Activated CD4-positive, alpha-beta T cell treated with anti-CD3 and anti-CD28 coated beads, Interleukin-2, amount 10 ng/mL, durations not matched to agents 24 days and 14 days (primary cell): ENCODE data around the gene PPP6R2. TPM values are rescaled to one million over a fixed set of nuclear protein-coding genes. Genes with fewer than 3 reads are reported as not detected.
"Not testable (repeated sequence)": the region's sequence is repeated elsewhere in the genome, so short reads cannot be mapped to it uniquely, and the experiment has no call there.

Experiments
- DNase-seq: peaks from one replicate; pipeline ENCODE4 v3.0.0; 2022
- H3K27ac Mint-ChIP-seq: one replicate; pipeline ENCODE4 v1.8.0; 2022; ENCODE audit warnings: mild to moderate bottlenecking, mixed read lengths
- H3K27me3 Mint-ChIP-seq: one replicate; pipeline ENCODE4 v1.8.0; 2022; ENCODE audit warnings: mixed read lengths
- H3K36me3 Mint-ChIP-seq: one replicate; pipeline ENCODE4 v1.8.0; 2022; ENCODE audit warnings: low read depth, mild to moderate bottlenecking, mixed read lengths
- H3K4me1 Mint-ChIP-seq: one replicate; pipeline ENCODE4 v1.8.0; 2021; ENCODE audit warnings: mixed read lengths
- H3K4me3 Mint-ChIP-seq: one replicate; pipeline ENCODE4 v1.8.0; 2022; ENCODE audit warnings: mild to moderate bottlenecking, moderate library complexity, mixed read lengths
- H3K9me3 Mint-ChIP-seq: one replicate; pipeline ENCODE4 v1.8.0; 2021; ENCODE audit warnings: mixed read lengths
- intact Hi-C: fragments of 100-400 bp; cut with micrococcal nuclease; formaldehyde crosslinking; loops from one replicate; pipeline ENCODE4 v1.15.1; 2023
- total RNA-seq: library from RNA; stranded (reverse); gene quantifications from 2 replicates; pipeline ENCODE4 v1.2.3, GENCODE V29; 2022

Gene PPP6R2
- total RNA-seq, 1 donor from 2014 or later = 44.0 TPM

GRCh38 chr22:50318356-50318697 lies 24.8 kb upstream of the PPP6R2 start:
- H3K4me3 Mint-ChIP-seq = no peak overlapping the region
- no peaks in the 10 kb centered on the region for H3K9me3 Mint-ChIP-seq
- intact Hi-C loops = no loop called here
- no peak for DNase-seq
- H3K27me3 Mint-ChIP-seq = no peaks in the 10 kb centered on the region
- H3K4me1 Mint-ChIP-seq = peaks cover 8% of the 10 kb centered on the region
- no peaks in the 10 kb centered on the region for H3K36me3 Mint-ChIP-seq
- H3K27ac Mint-ChIP-seq = no peak overlapping the region

GRCh38 chr22:50318698-50319411 lies 24.3 kb upstream of the PPP6R2 start:
- no peaks in the 10 kb centered on the region for H3K36me3 Mint-ChIP-seq

DNA sequence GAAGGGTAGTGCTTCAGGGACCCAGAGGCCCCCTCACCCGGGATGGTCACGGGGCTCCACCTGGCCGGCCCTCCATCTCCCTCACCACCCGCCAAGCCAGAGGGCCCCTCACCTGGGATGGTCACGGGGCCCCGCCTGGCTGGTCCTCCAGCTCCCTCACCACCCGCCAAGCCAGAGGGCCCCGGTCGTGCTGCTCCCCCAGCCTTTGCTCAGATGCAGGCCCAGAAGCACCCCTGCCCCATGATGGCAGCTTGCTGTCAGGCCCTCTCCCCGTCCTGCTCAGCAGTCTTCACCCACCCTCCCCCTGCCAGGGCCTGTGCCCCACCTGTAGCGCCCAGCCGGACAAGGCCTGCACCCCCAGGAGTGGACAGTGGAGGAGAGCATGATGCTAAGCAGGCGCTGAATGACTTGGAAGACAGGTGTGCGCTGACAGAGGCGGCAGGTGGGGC lies 23.6 kb upstream of the PPP6R2 start:
- no peaks in the 10 kb centered on the region for H3K36me3 Mint-ChIP-seq
- H3K4me3 Mint-ChIP-seq = no peak overlapping the region
- H3K27ac Mint-ChIP-seq = no peak overlapping the region
- peaks cover 4% of the 10 kb centered on the region for H3K4me1 Mint-ChIP-seq
- intact Hi-C loops = no loop called here
- H3K27me3 Mint-ChIP-seq = peaks cover 3% of the 10 kb centered on the region
- DNase-seq = no peak
- no peaks in the 10 kb centered on the region for H3K9me3 Mint-ChIP-seq

More at GRCh38 chr22:50318698-50319411, 24.3 kb upstream of the PPP6R2 start:
- Mint-ChIP-seq H3K9me3 (no peaks in the 10 kb centered on the region), H3K27me3 (no peaks in the 10 kb centered on the region), H3K27ac (peak overlapping the region; percentile 15), H3K4me3 (no peak overlapping the region), H3K4me1 (peaks cover 8% of the 10 kb centered on the region)
- no peak for DNase-seq
- intact Hi-C loops = no loop called here

DNA sequence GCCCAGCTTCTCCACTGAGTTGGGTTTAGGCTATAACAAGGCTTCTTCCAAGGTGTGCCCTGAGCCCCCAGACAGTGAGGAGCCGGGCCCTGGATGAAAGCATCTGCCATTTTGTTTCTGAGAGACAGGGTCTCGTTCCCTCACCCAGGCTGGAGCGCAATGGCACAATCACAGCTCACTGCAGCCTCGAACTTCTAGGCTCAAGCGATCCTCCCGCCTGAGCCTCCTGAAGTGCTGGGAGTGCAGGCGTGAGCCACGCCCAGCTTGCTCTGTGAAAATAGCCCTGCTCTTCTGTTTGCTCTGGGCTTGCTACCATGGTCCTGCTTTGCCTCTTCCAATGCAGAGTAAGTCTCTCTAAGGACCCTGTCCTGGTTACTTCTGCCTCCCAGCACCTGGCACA lies 23.0 kb upstream of the PPP6R2 start:
- Mint-ChIP-seq H3K4me1 (peaks cover 2% of the 10 kb centered on the region), H3K36me3 (no peaks in the 10 kb centered on the region), H3K9me3 (no peaks in the 10 kb centered on the region), H3K27ac (no peak overlapping the region), H3K27me3 (peaks cover 7% of the 10 kb centered on the region), H3K4me3 (no peak overlapping the region)
- DNase-seq = no peak
- intact Hi-C loops = no loop called here

DNA sequence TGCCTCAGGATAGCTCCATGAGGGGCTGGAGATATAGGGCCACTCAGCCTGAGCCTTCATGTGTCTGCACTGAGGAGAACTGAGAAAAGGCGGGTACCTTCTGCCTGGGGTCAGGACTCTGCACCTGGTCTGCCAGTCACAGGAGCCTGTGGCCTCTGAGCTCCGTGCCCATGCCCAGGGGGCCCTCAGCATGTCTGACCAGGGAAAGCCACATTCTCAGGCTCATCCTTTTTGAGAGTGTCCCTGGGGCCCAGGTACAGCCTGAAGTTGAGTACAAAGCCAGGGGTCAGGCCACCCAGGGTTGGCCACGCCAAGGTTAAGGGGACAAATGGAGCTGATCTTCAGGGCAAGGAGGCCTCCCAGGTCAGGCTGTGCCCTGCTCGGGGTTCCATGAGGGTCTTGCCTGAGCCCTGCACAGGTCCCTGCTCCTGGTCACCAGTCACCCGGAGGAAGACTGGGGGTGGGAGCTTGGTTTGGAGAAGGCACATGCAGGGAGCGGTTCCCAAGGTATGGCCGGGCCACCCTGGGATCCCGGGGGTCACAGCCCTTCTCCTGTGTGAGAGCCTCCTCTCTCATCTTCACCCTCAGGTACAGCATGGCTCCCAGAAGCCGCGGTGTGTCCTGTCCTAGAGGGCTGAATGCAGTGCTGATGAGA lies 22.3 kb upstream of the PPP6R2 start:
- H3K9me3 Mint-ChIP-seq = no peaks in the 10 kb centered on the region
- H3K36me3 Mint-ChIP-seq = no peaks in the 10 kb centered on the region
- no peak overlapping the region for H3K27ac Mint-ChIP-seq
- H3K4me3 Mint-ChIP-seq = no peak overlapping the region
- peaks cover under 1% of the 10 kb centered on the region for H3K4me1 Mint-ChIP-seq
- intact Hi-C loops = no loop called here
- no peak for DNase-seq
- peaks cover 10% of the 10 kb centered on the region for H3K27me3 Mint-ChIP-seq

DNA sequence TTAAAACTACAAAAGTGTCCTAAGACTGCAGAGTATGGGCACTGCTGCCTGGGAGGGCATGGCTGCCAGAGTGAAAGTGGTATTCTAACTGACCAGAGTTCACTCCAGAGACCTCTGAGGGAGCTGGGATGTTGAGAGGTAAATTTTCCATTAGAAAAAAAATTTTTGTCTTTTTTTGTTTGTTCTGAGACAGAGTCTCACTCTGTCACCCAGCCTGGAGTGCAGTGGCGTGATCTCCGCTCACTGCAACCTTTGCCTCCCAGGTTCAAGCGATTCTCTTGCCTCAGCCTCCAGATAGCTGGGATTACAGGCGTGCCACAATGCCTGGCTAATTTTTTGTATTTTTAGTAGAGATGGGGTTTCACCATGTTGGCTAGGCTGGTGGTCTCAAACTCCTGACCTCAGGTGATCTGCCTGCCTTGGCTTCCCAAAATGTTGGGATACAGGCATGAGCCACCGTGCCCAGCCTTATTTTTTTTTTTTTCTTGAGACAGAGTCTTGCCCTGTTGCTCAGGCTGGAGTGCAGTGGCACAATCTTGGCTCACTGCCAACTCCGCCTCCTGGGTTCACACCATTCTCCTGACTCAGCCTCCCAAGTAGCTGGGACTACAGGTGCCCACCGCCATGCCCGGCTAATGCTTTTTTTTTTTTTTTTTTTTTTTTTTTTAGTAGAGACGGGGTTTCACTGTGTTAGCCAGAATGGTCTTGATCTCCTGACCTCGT lies 20.6 kb upstream of the PPP6R2 start:
- H3K4me3 Mint-ChIP-seq, H3K36me3 Mint-ChIP-seq, H3K4me1 Mint-ChIP-seq, DNase-seq, H3K27ac Mint-ChIP-seq, H3K9me3 Mint-ChIP-seq, intact Hi-C loops: not testable (repeated sequence)
- peaks cover 16% of the 10 kb centered on the region for H3K27me3 Mint-ChIP-seq

DNA sequence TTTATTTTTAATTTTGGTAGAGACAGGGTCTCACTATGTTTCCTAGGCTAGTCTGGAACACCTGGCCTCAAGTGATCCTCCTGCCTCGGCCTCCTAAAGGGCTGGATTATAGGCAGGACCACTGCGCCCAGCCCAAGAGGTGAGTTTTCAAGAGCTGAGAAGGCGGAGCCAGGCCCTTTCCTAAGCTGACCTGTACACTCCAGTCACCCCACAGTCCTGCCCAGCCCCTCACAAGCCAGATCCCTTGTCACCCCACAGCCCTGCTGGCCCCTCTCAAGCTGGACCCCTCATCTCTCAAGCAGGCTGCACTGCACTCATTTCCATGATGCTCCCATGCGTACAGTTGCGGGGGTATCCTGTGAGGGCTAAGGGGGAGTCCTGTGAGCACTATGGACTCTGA lies 19.2 kb upstream of the PPP6R2 start:
- H3K4me1 Mint-ChIP-seq = peaks cover 10% of the 10 kb centered on the region

GRCh38 chr22:50325444-50326224 lies 17.5 kb upstream of the PPP6R2 start:
- peaks cover 3% of the 10 kb centered on the region for H3K36me3 Mint-ChIP-seq
- no peaks in the 10 kb centered on the region for H3K9me3 Mint-ChIP-seq
- intact Hi-C loops = loop anchor here (2.0 to 5.0 kb wide), 2 partner anchors 55 to 73 kb away; partner anchors contain the start of genes HDAC10 and MAPK11
- peak overlapping the region; percentile 62 for H3K27ac Mint-ChIP-seq
- peak overlapping the region; percentile 85 for H3K4me3 Mint-ChIP-seq
- peaks cover 13% of the 10 kb centered on the region for H3K4me1 Mint-ChIP-seq
- DNase-seq = no peak
- H3K27me3 Mint-ChIP-seq = peaks cover 18% of the 10 kb centered on the region

More for the DNA sequence above, 19.2 kb upstream of the PPP6R2 start:
- Mint-ChIP-seq H3K9me3 (no peaks in the 10 kb centered on the region), H3K4me3 (no peak overlapping the region), H3K27ac (no peak overlapping the region), H3K27me3 (peaks cover 16% of the 10 kb centered on the region), H3K36me3 (peaks cover 2% of the 10 kb centered on the region)
- intact Hi-C loops = no loop called here
- DNase-seq = no peak

DNA sequence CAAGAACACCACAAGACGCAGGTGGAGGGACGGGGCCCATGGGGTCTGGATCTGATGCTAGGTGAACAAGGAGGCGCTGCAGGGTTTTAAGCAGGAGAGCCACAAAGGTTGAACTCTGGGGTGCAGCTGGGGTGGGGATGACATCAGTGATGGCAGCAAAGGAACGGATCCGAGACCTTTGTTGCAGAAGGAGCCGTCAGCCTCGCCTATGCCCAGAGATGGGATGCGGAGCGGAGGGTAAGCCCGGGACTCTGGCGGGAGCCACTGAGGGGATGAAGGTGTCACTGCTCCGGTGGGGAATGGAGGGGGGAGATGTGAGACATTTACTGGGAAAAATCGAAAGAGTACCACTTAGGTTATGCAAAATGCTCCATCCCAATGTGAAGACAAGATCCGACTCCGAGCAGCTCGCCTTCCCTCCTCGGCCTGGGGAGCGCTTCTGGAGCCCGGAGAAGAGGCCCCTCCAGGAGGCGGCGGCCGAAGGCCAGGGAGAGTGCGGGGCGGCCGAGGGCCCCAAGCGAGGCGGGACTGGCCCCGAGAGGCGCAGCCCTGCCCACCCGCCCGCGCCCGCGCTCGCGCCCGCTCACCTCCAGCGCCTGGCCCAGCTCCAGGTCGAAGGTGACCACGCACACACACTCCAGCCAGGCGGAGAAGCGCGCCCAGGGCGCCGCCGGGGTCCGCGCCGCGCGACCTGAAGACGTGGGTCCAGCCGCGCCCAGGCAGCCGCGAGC lies 16.7 kb upstream of the PPP6R2 start:
- Mint-ChIP-seq H3K9me3 (no peaks in the 10 kb centered on the region), H3K27ac (peak overlapping the region; percentile 62), H3K36me3 (peaks cover 3% of the 10 kb centered on the region), H3K27me3 (peaks cover 18% of the 10 kb centered on the region), H3K4me3 (peak overlapping the region; percentile 85), H3K4me1 (peaks cover 13% of the 10 kb centered on the region)
- intact Hi-C loops = loop anchor here (2.0 to 5.0 kb wide), 2 partner anchors 56 to 74 kb away; partner anchors contain the start of genes HDAC10 and MAPK11
- no peak for DNase-seq

- Mint-ChIP-seq H3K4me3 (peak within 1 kb of the TSS; percentile 87), H3K4me1 (peaks cover 13% of the 10 kb centered on the region), H3K9me3 (no peaks in the 10 kb centered on the region), H3K27ac (peak within 1 kb of the TSS; percentile 87), H3K27me3 (peaks cover 18% of the 10 kb centered on the region), H3K36me3 (peaks cover 3% of the 10 kb centered on the region)
- DNase-seq = peak; percentile 93
- intact Hi-C loops = loop anchor here (1.0 to 5.0 kb wide), 4 partner anchors 13 to 75 kb away; partner anchors contain the start of genes HDAC10 and MAPK11
Measured at GRCh38 chr22:50326956-50327710, 16.0 kb upstream of the PPP6R2 start, which contains the start of gene DENND6B. DENND6B (minus strand) TSS chr22:50327012; CDS start chr22:50326988, 24 bp downstream.

GRCh38 chr22:50327711-50328019 lies 15.5 kb upstream of the PPP6R2 start:
- peaks cover 13% of the 10 kb centered on the region for H3K4me1 Mint-ChIP-seq
- intact Hi-C loops = loop anchor here (1.0 to 5.0 kb wide), 4 partner anchors 13 to 75 kb away; partner anchors contain the start of genes HDAC10 and MAPK11
- peaks cover 3% of the 10 kb centered on the region for H3K36me3 Mint-ChIP-seq
- H3K27ac Mint-ChIP-seq = peak overlapping the region; percentile 87
- DNase-seq = no peak
- peak overlapping the region; percentile 87 for H3K4me3 Mint-ChIP-seq
- H3K27me3 Mint-ChIP-seq = peaks cover 18% of the 10 kb centered on the region
- no peaks in the 10 kb centered on the region for H3K9me3 Mint-ChIP-seq

DNA sequence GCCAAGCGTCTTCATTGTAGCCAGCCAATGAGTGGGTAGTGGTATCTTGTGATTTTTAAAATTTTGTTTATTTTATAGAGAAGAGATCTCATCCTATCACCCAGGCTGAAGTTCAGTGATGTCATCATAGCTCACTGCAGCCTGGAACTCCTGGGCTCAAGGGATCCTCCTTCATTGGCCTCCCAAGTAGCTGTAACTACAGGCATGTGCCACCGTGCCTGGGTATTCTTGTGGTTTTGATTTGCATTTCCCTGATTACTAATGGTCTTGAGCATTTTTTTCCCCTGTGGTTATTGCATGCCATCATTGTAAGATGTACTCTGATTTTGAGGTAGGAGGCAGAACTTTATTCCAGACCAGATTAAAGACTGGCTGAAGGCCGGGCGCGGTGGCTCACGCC lies 13.9 kb upstream of the PPP6R2 start:
- no peak for DNase-seq
- H3K9me3 Mint-ChIP-seq = no peaks in the 10 kb centered on the region
- H3K27ac Mint-ChIP-seq = peak overlapping the region; percentile 51
- peak overlapping the region; percentile 15 for H3K4me3 Mint-ChIP-seq
- intact Hi-C loops = loop anchor here (5.0 kb wide), 1 partner anchor 77 kb away; the partner anchor contains the start of gene HDAC10
- peaks cover 13% of the 10 kb centered on the region for H3K4me1 Mint-ChIP-seq
- peaks cover 15% of the 10 kb centered on the region for H3K27me3 Mint-ChIP-seq
- H3K36me3 Mint-ChIP-seq = peaks cover 3% of the 10 kb centered on the region
